Middle frontal gyrus (tissue), 1 donor: Measurements from ENCODE around the gene KRT4.
"Not testable (repeated sequence)": the region's sequence is repeated elsewhere in the genome, so short reads cannot be mapped to it uniquely, and the experiment has no call there.

Experiments
- DNase-seq: peaks from one replicate; pipeline ENCODE4 v3.0.0-alpha.2; 2015; ENCODE audit warnings: low spot score; ENCODE audit errors: extremely low spot score

The KRT4 gene

GRCh38 chr12:52813885-52814709 is at the start of gene KRT4:
Gene KRT4 (minus strand): TSS chr12:52814116. CDS start chr12:52814058, 58 bp downstream.
- DNase-seq: no peak

DNA sequence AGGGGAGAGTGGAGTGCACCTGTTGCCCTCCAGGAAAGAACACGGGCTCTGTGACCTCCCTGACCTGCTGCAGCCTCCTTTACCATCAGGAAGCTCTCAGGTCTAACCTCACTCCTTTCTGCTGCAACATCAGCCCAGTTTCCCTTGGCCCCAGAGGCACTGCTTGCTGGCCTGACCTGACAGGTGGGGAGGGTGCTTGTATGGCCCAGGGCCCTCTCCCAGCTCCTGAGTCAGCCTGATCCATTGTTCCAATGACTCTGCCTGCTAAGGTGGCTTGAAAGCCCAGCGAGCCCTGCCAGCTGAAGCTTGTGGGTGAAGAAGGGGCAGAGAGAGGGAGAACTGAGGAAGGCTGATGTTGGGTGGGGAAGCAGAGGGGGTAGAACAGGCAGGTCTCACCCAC is 48.1 kb upstream of the KRT4 start:
- no peak for DNase-seq

DNA sequence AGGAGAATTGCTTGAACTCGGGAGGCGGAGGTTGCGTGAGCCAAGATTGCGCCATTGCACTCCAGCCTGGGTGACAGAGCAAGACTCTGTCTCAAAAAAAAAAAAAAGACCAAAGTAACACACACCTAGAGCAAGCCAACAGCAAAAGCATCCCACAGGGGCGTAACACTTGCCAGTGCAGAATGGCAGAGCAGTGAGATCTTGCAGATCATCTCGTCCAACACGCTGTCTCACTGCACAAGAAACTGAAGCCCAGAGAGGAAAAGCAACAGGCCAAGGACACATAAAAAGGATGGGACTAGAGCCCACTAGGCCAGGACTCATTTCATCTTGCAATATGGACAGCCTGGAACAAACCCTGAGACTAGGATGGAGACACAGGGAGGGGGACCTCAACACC is 47.6 kb upstream of the KRT4 start:
- DNase-seq: no peak

DNA sequence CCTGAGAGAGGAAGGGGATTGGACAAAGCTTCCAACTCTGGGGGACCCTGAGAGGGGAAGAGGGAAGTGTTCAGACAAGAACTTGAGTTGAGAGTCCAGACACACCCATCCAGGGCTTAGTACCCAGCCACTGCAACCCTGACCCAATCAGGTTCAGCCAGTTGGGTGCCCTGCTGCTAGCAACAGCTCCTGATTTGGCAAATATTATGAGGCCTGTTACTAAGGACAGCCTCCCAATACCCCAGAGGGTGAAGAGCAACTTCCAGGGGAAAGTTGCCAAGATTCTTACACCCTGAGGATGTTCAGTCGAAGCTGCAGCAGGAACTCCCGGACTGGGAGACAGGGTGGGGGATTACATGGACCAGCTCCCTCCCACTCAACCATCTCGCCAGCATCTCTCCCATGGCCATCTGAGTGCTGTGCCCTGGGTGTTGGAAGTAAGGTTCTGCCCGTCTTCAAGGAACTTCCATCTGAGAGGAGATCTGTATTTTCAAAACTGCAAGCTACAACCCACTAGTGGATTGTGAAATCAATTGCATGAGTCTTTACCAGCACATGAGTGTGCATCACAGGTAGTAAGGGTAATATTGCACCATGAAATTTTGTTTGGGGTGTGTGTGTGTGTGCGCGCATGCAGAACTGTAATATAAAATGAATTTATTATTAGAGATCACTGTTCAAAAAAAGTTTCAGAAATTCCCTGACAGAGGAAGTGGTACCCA is 46.3 kb upstream of the KRT4 start:
- no peak for DNase-seq

DNA sequence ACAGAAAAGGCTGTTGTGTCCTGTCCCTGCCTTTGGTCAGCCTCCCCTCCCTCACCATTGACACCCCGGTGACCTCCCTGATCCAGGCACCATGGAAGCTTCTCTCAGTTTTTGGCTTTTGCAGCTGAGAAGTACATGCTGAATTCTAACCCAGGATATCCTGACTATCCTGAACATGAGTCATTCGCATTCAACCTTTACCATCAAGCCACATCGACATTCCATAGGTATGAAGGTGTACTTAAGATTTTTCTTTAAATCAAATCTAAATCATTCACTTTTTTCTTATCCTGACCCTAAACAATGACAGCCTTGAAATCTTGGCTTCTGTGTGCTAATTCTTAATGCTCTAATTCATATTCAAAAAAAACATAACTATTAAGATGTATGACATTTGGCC is 43.6 kb upstream of the KRT4 start:
- DNase-seq: no peak

DNA sequence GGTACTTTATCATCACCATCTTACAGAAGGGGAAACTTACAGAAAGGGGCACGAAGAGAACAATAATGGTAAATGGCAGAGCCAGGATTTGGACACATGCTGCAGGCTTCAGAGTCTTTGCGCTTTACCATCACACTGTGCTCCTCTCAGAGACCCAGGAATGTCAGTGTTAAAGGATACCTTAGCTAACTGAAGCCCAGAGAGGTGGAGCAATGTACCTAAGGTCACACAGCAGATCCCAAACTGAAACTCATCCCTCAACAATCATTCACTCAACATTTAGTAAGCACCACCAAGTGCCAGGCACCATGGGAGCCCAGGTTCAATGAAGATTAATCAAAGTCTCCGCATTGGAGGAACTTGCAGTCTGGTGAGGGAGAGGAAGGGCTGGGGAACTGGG is 42.9 kb upstream of the KRT4 start:
- no peak for DNase-seq

DNA sequence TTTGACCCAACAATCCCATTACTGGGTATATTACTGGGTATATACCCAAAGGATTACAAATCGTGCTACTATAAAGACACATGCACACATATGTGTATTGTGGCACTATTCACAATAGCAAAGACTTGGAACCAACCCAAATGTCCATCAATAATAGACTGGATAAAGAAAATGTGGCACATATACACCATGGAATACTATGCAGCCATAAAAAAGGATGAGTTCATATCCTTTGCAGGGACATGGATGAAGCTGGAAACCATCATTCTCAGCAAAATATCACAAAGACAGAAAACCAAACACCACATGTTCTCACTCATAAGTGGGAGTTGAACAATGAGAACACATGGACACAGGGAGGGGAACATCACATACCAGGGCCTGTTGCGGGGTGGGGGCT is 42.2 kb upstream of the KRT4 start:
- not testable (repeated sequence) for DNase-seq

- DNase-seq: no peak
Observed at GRCh38 chr12:52851787-52852186, 37.9 kb upstream of the KRT4 start.

- no peak for DNase-seq
Observed at GRCh38 chr12:52850681-52851080, 36.8 kb upstream of the KRT4 start.

DNA sequence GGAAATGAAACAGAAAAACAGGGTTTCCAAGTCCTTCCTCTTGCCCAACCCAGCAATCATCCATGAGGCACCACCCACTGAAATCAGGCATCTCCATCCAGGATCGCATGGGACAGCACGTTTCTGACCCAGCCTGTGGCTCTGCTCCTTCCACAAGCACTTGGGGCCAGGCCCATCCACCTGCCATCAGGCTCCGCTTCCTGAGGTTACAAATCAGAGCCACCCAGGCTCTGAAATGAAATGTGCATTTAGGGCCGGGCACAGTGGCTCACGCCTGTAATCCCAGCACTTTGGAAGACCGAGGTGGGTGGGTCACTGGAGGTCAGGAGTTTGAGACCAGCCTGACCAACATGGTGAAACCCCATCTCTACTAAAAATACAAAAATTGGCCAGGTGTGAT is 35.6 kb upstream of the KRT4 start:
- no peak for DNase-seq

DNA sequence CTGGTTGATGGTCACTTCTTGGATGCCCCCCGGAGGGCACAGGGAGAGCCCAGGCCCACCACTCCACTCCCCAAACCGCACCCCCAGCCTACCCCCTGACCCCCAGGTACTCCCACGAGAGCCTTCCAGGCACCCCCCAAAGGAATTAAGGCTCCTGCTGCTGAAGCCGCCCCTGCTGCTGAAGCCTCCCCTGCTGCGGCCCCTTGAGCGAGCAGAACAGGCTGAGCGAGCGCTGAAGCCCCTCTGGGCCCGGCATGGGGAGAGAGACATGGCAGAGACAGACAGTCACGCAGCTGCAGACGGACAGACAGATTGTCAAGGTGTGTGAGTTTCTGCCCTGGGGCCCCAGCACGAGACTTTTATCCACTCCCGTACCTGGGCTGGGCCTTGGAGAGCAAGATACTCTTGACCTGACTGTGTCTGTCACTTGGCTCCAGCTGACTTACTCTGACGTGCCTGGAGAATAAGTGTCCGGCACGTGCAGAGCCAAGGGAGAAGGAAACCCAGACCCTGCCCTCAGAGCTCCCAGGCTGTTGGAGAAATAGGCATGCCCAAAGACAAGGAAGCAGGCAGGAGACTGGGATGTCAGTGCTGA is 34.8 kb upstream of the KRT4 start, which contains the start of gene KRT78:
TSS of gene KRT78 (minus strand) at position 334 of the 595 bp plus-strand sequence. CDS start at position 270, 64 bp downstream.
- no peak for DNase-seq

DNA sequence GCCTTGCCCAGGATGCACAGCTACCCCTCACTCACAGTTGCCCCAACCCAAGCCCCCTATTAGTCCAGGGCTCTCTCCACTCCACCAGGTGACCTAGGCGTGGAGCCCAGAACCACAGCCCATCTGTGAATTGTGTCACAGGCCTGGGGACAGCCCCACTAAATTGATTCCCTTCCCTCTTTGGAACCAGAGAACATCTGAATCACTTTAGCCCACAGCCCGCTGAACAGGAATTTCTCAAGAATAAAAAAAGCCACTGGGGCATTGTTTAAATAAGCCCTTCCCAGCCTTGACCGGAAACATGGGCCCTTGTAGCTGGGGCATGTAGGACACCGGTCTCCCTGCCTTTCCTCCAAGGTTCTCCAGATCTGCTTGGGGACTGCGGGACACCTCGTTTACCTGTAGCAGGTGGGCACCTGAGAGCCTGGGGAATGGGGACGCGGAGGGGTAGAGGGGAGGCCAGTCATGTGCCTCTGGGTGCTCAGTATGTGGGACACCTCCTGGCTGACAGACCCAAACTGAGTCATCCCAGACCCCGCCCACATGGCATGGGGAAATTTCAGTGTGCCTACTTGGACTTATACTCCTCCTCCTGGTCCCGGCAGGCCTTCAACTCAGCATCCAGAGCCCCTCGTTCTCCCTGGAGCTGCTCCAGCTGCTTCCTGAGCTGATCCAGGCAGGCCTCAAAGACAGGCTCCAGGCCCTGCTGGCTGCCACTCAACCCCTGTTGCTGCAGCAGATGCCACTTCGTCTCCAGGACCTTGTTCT is 33.6 kb upstream of the KRT4 start:
- no peak for DNase-seq

DNA sequence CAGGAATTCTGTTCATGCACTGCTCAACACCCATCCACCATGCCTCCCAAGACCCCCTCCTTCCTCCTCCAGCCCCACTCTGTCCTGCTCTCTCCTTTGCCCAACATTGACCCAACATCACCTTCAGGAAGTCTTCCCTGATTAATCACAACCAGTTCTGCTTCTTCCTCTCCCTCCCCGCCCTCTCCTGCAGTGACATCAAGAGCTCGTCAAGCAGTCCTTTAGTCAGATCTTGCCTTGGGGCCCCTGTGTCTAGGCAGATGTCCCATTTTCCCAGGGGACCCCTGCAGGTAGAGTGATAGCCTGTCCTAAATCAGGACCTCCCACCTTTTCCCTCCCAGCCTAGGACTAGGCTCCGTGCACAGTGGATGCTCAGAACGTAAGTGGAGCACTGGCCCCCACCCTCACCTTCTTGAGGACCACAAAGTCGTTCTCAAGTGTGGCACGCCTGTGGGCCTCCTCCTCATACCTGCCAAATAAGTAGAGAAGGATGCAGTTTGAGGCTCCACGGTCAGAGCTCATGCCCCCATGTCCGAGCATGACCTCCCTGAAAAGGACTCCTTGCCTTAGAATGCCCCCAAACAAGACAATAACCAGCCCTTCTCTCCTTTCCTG is 32.5 kb upstream of the KRT4 start:
- no peak for DNase-seq

DNA sequence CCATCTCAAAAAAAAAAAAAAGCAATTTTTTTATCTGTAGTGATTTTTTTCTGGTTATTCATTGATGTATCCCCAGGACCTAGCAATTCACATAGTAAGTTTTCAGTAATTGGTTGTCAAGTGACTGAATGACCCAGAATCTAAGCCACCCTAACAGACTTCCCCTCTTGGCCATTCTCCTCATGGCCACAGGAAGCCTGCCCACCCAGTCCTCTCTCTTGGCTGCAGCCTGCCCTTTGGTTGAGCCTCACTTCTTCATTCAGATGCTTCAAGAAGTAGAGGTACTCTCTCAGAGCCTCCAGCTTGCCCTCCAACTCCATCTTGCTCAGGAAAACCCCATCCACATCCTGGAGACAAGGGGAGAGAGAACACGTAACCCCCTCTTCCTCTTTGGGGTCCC is 32.0 kb upstream of the KRT4 start:
- no peak for DNase-seq

DNA sequence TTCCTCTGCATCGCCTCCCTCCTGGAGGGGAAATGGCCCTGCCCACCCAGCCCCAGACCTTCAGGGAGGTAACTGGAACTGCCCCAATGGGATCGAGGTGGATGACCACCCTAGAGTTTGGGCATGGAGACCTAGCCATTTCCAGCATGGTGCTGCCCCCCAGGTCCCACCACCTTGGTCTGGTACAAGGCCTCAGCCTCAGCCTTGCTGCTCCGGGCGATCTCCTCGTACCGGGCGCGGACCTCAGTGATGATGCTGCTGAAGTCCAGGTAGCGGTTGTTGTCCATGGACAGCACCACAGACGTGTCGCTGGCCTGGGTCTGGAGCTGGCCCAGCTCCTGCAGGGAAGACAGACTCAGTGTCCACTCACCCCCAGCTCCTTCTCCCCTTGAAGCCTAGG is 30.5 kb upstream of the KRT4 start:
- no peak for DNase-seq

DNA sequence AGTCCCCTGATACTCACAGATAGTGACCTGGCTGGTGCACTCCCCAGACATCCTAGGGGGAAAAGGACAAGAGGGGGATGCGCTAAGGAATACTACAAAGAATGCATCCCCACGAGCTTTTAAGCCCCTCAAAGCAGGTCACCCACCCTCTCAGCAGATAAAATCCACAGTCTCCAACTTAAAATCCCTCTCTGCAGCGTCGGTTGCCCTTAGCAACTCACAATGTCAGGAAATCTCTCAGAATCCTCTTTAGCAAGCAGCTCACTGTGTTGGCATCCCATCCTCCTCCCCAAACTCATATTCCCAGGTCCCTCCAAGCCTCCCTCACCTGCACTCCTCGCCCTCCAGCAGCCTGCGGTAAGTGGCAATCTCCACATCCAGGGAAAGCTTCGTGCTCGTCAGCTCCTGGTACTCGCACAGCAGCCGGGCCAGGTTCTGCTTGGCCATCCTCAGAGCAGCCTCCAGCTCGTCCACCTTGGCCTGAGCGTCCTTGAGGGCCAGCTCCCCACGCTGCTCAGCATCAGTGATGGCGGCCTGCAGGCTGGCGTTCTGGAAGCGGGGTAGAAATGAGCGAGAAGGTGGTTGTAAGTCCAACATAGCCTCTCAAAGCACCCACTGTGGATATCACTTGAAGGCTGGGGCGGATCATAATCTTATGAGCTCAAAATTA is 25.7 kb upstream of the KRT4 start:
- no peak for DNase-seq

- no peak for DNase-seq
Observed at GRCh38 chr12:52838609-52839435, 24.9 kb upstream of the KRT4 start.

DNA sequence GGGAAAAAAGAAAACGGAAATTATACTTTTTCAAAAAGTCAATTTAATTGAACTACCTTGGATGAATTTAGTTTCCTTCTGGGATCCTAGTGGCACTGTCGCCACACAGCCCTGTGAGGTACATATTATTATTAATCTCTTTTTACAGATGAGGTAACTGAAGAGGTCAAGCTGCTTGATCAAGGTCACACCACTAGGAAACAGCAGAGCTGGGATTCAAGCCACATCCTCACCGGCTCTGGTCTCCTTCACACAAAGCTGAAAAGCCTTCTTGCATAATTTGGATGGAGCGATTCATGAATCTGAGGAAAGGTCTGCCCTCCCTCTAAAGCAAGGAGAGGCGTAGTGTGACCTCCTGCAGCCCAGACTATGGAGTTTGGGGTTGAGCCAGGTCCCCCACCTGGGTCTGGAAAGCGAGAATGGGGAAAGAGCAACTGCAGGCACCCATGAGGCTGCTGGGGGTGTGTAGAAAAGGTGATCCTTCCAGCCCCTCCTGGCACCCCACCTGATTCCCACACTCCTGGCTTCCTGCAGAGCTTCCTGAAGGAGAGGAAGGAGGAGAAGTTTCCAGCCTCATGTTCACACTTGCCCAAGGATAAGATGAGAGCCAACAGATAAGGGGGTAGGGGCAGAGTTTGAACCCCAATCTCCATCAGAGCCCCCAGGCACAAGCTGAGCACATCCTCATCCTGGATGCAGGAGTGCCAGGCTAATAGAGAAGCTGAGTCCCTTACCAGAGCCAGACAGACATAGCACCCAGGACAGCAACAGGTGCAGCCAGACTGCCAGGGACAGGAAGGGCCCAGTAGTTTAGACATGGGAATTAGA is 24.1 kb upstream of the KRT4 start:
- no peak for DNase-seq

DNA sequence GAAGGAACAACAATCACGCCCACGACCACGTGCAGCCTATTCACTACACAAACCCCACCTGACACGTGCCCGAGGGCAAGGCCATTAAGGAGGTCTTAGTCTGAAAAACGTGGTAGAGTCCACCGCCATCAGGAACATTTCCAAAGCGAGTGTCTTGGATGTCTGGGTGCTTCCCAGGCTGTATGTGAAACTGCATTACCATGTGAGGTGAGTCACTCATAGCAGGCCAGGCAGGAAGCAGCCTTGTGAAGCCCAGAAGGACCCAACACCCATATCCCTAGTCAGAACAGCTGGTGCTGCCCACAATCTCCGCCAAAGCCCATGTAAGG is 23.5 kb upstream of the KRT4 start:
- DNase-seq: peak; percentile 8
